Testis (tissue), 3 donors: ENCODE data around the gene ISYNA1. TPM values are rescaled to one million over a fixed set of nuclear protein-coding genes. Genes with fewer than 3 reads are reported as not detected.

Experiments used
- DNase-seq: peaks from one replicate; pipeline ENCODE4 v3.0.0-alpha.2; 2019
- H3K27ac ChIP-seq, 2 donors: fragments of 200-600 bp; sonication (generic); one replicate each; pipeline ENCODE4 v1.5.1; 2019
- H3K27me3 ChIP-seq: fragments of 200-600 bp; sonication (generic); one replicate; pipeline ENCODE4 v1.5.1; 2019
- H3K36me3 ChIP-seq: fragments of 200-600 bp; sonication (generic); one replicate; pipeline ENCODE4 v1.5.1; 2017; ENCODE audit warnings: low read depth; ENCODE audit errors: missing control alignments
- H3K4me1 ChIP-seq: fragments of 200-600 bp; sonication (generic); one replicate; pipeline ENCODE4 v1.5.1; 2019
- H3K4me3 ChIP-seq, 2 donors: fragments of 200-600 bp; sonication (generic); one replicate each; pipeline ENCODE4 v1.5.1; 2017 to 2019
- H3K9me3 ChIP-seq: fragments of 200-600 bp; sonication (generic); one replicate; pipeline ENCODE4 v1.5.1; 2017
- CTCF ChIP-seq, 3 experiments: fragments of 450-650 bp in 2 of 3; fragments of 200-600 bp in 1 of 3; sonication (generic) in 1 of 3; IDR thresholded peaks; one replicate each; pipeline ENCODE4 v1.5.1; 2016 to 2019; ENCODE audit warnings: antibody characterized with exemption in 3 of 3, mild to moderate bottlenecking in 2 of 3, moderate library complexity in 1 of 3
- POLR2A ChIP-seq: fragments of 450-650 bp; IDR thresholded peaks from one replicate; pipeline ENCODE4 v1.6.1; 2017; ENCODE audit warnings: antibody characterized with exemption, mild to moderate bottlenecking, moderate library complexity
- WGBS, 2 donors: methylation state at CpG; one replicate each; pipeline ENCODE4 v1.1.5; 2018; 5-methylcytosine and 5-hydroxymethylcytosine counted together
- intact Hi-C: fragments of 100-400 bp; cut with DNase I; formaldehyde crosslinking; loops from one replicate; pipeline ENCODE4 v1.15.1; 2023; ENCODE audit warnings: low total_unique reads
- microRNA-seq, 2 donors: library from miRNA; unstranded; fragments of <30 nt; microRNA quantifications; one replicate each; pipeline ENCODE4, GENCODE V29; 2016; ENCODE audit warnings: borderline number of aligned reads in 2 of 2, borderline replicate concordance in 1 of 2
- polyA plus RNA-seq: library from polyadenylated mRNA; stranded (reverse); fragments of 350-450 nt; fragmentation: Illumina TruSeq; extraction: RNeasy Lipid Tissue Mini Kit (QIAGEN cat#74804); gene quantifications from one replicate; pipeline ENCODE4 v1.2.3, GENCODE V29; 2014; ENCODE audit warnings: low read depth, low replicate concordance; ENCODE audit not compliant: insufficient read depth
- small RNA-seq, 2 donors: library from RNA; depleted of rRNA; stranded (forward); fragments of <200 nt; gene quantifications; one replicate each; pipeline ENCODE3, GENCODE V24; 2016
- total RNA-seq, 2 donors: library from RNA; depleted of rRNA; stranded (reverse); fragments of >200 nt; gene quantifications; one replicate each; pipeline ENCODE4 v1.2.3, GENCODE V29; 2016

The ISYNA1 gene
- total and polyA plus RNA-seq, 3 donors from 2014 or later: 493 to 1,122 (median 1,000) TPM

- no peak overlapping the region for H3K27ac ChIP-seq
- peaks cover 19% of the 10 kb centered on the region for H3K4me1 ChIP-seq
- no peak overlapping the region for H3K4me3 ChIP-seq
- no peaks in the 10 kb centered on the region for H3K27me3 ChIP-seq
- intact Hi-C loops: no loop called here
- no peak for TF ChIP-seq CTCF (IDR thresholded peaks at IDR 0.05)
- TF ChIP-seq POLR2A: no peak
- H3K9me3 ChIP-seq: no peaks in the 10 kb centered on the region
- DNase-seq: no peak
- no peaks in the 10 kb centered on the region for H3K36me3 ChIP-seq
- WGBS, 2 donors: 97 to 98% methylated on average over 3 of the region's 3 CpGs
These were observed 52.6 kb downstream of the ISYNA1 start for GRCh38 chr19:18385359-18385674.

GRCh38 chr19:18384775-18385174 lies 53.2 kb downstream of the ISYNA1 start:
- TF ChIP-seq CTCF (IDR thresholded peaks at IDR 0.05): no peak
- TF ChIP-seq POLR2A: no peak
- DNase-seq: no peak

More at GRCh38 chr19:18384775-18385174, 53.2 kb downstream of the ISYNA1 start:
- Histone ChIP-seq H3K27me3 (no peaks in the 10 kb centered on the region), H3K36me3 (no peaks in the 10 kb centered on the region), H3K4me3 (no peak overlapping the region), H3K27ac (no peak overlapping the region), H3K4me1 (peaks cover 19% of the 10 kb centered on the region), H3K9me3 (no peaks in the 10 kb centered on the region)
- whole genome bisulfite sequencing, 2 donors: 88 to 92% methylated on average over 7 of the region's 7 CpGs
- intact Hi-C loops: no loop called here

Small RNA genes lying within 50 kb of the gene (microRNA-seq; reads per million reads assigned to microRNA genes)
- 0 reads per million in 2 donors for gene MIR3189

Small RNA genes lying within 50 kb of the gene (small RNA-seq; reads per million reads assigned to genes)
- 0 reads per million in 2 donors for gene MIR3189

Other genes with a start within 250 kb of the ISYNA1 start
- 10 to 100 TPM; 15.2 to 15.8 TPM for gene MPV17L2, start 244.9 kb downstream of the ISYNA1 start, total RNA-seq
- gene MPV17L2, start 244.9 kb downstream of the ISYNA1 start, polyA plus RNA-seq: 11.2 TPM
- gene RAB3A, start 234.1 kb downstream of the ISYNA1 start, total RNA-seq: 1 to 10 TPM; 2.8 to 4.6 TPM
- 6.3 TPM for gene RAB3A, start 234.1 kb downstream of the ISYNA1 start, polyA plus RNA-seq
- gene PDE4C, start 211.7 kb downstream of the ISYNA1 start, total RNA-seq: 10 to 100 TPM in 1 of 2 donors, 1 to 10 TPM in 1; 7.1 to 19.5 TPM
- gene PDE4C, start 211.7 kb downstream of the ISYNA1 start, polyA plus RNA-seq: 5.7 TPM
- 10 to 100 TPM; 30.1 to 62.3 TPM for gene IQCN, start 163.7 kb downstream of the ISYNA1 start, total RNA-seq
- gene IQCN, start 163.7 kb downstream of the ISYNA1 start, polyA plus RNA-seq: 88.1 TPM
- 100 to 1,000 TPM; 615 to 654 TPM for gene JUND, start 156.5 kb downstream of the ISYNA1 start, total RNA-seq
- gene JUND, start 156.5 kb downstream of the ISYNA1 start, polyA plus RNA-seq: 96.4 TPM
- gene LSM4, start 115.1 kb downstream of the ISYNA1 start, total RNA-seq: 100 to 1,000 TPM; 212 to 241 TPM
- gene LSM4, start 115.1 kb downstream of the ISYNA1 start, polyA plus RNA-seq: 196 TPM
- gene PGPEP1, start 97.5 kb downstream of the ISYNA1 start, total RNA-seq: 10 to 100 TPM; 12.4 to 16.2 TPM
- 10.8 TPM for gene PGPEP1, start 97.5 kb downstream of the ISYNA1 start, polyA plus RNA-seq
- 1 to 10 TPM in 1 of 2 donors, under 1 TPM in 1; 0.93 to 2.5 TPM for gene GDF15, start 52.0 kb downstream of the ISYNA1 start, total RNA-seq
- 1.0 TPM for gene GDF15, start 52.0 kb downstream of the ISYNA1 start, polyA plus RNA-seq
- 1 to 10 TPM; 1.6 to 4.0 TPM for gene LRRC25, start 40.5 kb downstream of the ISYNA1 start, total RNA-seq
- gene LRRC25, start 40.5 kb downstream of the ISYNA1 start, polyA plus RNA-seq: 3.4 TPM
- gene SSBP4, start 18.7 kb downstream of the ISYNA1 start, total RNA-seq: 100 to 1,000 TPM in 1 of 2 donors, 10 to 100 TPM in 1; 90.3 to 118 TPM
- 80.5 TPM for gene SSBP4, start 18.7 kb downstream of the ISYNA1 start, polyA plus RNA-seq
- gene ELL, start 83.9 kb upstream of the ISYNA1 start, total RNA-seq: 10 to 100 TPM; 75.8 to 76.1 TPM
- 48.0 TPM for gene ELL, start 83.9 kb upstream of the ISYNA1 start, polyA plus RNA-seq
- gene FKBP8, start 105.4 kb upstream of the ISYNA1 start, total RNA-seq: 100 to 1,000 TPM; 587 to 614 TPM
- gene FKBP8, start 105.4 kb upstream of the ISYNA1 start, polyA plus RNA-seq: 571 TPM
- gene KXD1, start 119.7 kb upstream of the ISYNA1 start, total RNA-seq: 100 to 1,000 TPM; 124 to 133 TPM
- 163 TPM for gene KXD1, start 119.7 kb upstream of the ISYNA1 start, polyA plus RNA-seq
- 100 to 1,000 TPM; 475 to 508 TPM for gene UBA52, start 133.7 kb upstream of the ISYNA1 start, total RNA-seq
- 1,038 TPM for gene UBA52, start 133.7 kb upstream of the ISYNA1 start, polyA plus RNA-seq
- gene REX1BD, start 150.7 kb upstream of the ISYNA1 start, total RNA-seq: 10 to 100 TPM; 44.3 to 58.7 TPM
- gene REX1BD, start 150.7 kb upstream of the ISYNA1 start, polyA plus RNA-seq: 14.5 TPM
- 1 to 10 TPM; 4.3 to 5.3 TPM for gene CRLF1, start 168.7 kb upstream of the ISYNA1 start, total RNA-seq
- 8.7 TPM for gene CRLF1, start 168.7 kb upstream of the ISYNA1 start, polyA plus RNA-seq
- gene TMEM59L, start 174.7 kb upstream of the ISYNA1 start, total RNA-seq: 1 to 10 TPM; 4.3 to 7.0 TPM
- gene TMEM59L, start 174.7 kb upstream of the ISYNA1 start, polyA plus RNA-seq: 4.5 TPM
- gene KLHL26, start 198.9 kb upstream of the ISYNA1 start, total RNA-seq: 10 to 100 TPM; 16.5 to 32.3 TPM
- gene KLHL26, start 198.9 kb upstream of the ISYNA1 start, polyA plus RNA-seq: 10.6 TPM
- 10 to 100 TPM; 28.1 to 32.1 TPM for gene CRTC1, start 245.5 kb upstream of the ISYNA1 start, total RNA-seq
- gene CRTC1, start 245.5 kb upstream of the ISYNA1 start, polyA plus RNA-seq: 15.6 TPM